Brain microvascular endothelial cell (primary cell): ENCODE results near the gene BHLHA9.
A peak's percentile ranks its signal among the peaks of the same experiment; 100 is the strongest.

Experiments
- DNase-seq: peaks from one replicate; pipeline ENCODE4 v3.0.0-alpha.2; 2020
- H3K27ac ChIP-seq: fragments of 250-450 bp; sonication (Bioruptor Pico); 2 replicates; pipeline ENCODE4 v1.5.1; 2020; ENCODE audit warnings: mild to moderate bottlenecking, moderate library complexity
- H3K27me3 ChIP-seq: fragments of 250-450 bp; sonication (Bioruptor Pico); replicated peaks from 2 replicates; pipeline ENCODE4 v1.5.1; 2020; ENCODE audit warnings: mild to moderate bottlenecking
- H3K36me3 ChIP-seq: fragments of 250-450 bp; sonication (Bioruptor Pico); replicated peaks from 2 replicates; pipeline ENCODE4 v1.5.1; 2020; ENCODE audit warnings: mild to moderate bottlenecking
- H3K4me3 ChIP-seq: 2 replicates; pipeline ENCODE4 v1.5.1; 2011; ENCODE audit warnings: low read depth, mild to moderate bottlenecking, control low read depth, low read length, moderate library complexity
- CTCF ChIP-seq: IDR thresholded peaks from 2 replicates; pipeline ENCODE4 v1.5.1; 2011; ENCODE audit warnings: low read depth, mild to moderate bottlenecking, moderate library complexity, low read length, control low read depth, inconsistent platforms; ENCODE audit errors: missing control alignments
- in situ Hi-C: cut with HindIII; loops from 2 replicates; pipeline ENCODE4 v1.10.0; 2017; ENCODE audit warnings: low sequenced_read_pairs, low pct_ligation_motif_present

BHLHA9 gene

GRCh38 chr17:1226308-1226707, 43.9 kb upstream of the BHLHA9 start:
- Histone ChIP-seq H3K27me3 (peaks cover 33% of the 10 kb centered on the region), H3K27ac (no peak overlapping the region), H3K4me3 (no peak overlapping the region), H3K36me3 (no peaks in the 10 kb centered on the region)
- DNase-seq = no peak
- in situ Hi-C loops = no loop called here
- no peak for TF ChIP-seq CTCF

- no peak overlapping the region for H3K4me3 ChIP-seq
- TF ChIP-seq CTCF = no peak
- no peaks in the 10 kb centered on the region for H3K36me3 ChIP-seq
- H3K27me3 ChIP-seq = peaks cover 33% of the 10 kb centered on the region
- DNase-seq = no peak
- no peak overlapping the region for H3K27ac ChIP-seq
- in situ Hi-C loops = no loop called here
Observed at GRCh38 chr17:1227365-1227764, 42.9 kb upstream of the BHLHA9 start.

GRCh38 chr17:1227917-1228780, 42.1 kb upstream of the BHLHA9 start:
- TF ChIP-seq CTCF = no peak
- Histone ChIP-seq H3K36me3 (no peaks in the 10 kb centered on the region), H3K27me3 (peaks cover 33% of the 10 kb centered on the region), H3K27ac (no peak overlapping the region), H3K4me3 (no peak overlapping the region)
- no peak for DNase-seq
- in situ Hi-C loops = no loop called here

GRCh38 chr17:1228781-1229348, 41.4 kb upstream of the BHLHA9 start:
- Histone ChIP-seq H3K36me3 (no peaks in the 10 kb centered on the region), H3K27me3 (peaks cover 33% of the 10 kb centered on the region), H3K4me3 (no peak overlapping the region), H3K27ac (no peak overlapping the region)
- DNase-seq = no peak
- TF ChIP-seq CTCF = no peak
- in situ Hi-C loops = no loop called here

- Histone ChIP-seq H3K27ac (no peak overlapping the region), H3K27me3 (peaks cover 33% of the 10 kb centered on the region), H3K4me3 (peak overlapping the region; percentile 22), H3K36me3 (no peaks in the 10 kb centered on the region)
- no peak for TF ChIP-seq CTCF
- peak; percentile 6 for DNase-seq
- in situ Hi-C loops = no loop called here
Observed at GRCh38 chr17:1229349-1229899, 40.8 kb upstream of the BHLHA9 start.
